ENCODE data around the gene TTN. TPM values are rescaled to one million over a fixed set of nuclear protein-coding genes. Genes with fewer than 3 reads are reported as not detected.
A peak's percentile ranks its signal among the peaks of the same experiment; 100 is the strongest.

The TTN gene
- total RNA-seq, 2 donors from 2014 or later, result 1,330 to 3,257 TPM

DNA sequence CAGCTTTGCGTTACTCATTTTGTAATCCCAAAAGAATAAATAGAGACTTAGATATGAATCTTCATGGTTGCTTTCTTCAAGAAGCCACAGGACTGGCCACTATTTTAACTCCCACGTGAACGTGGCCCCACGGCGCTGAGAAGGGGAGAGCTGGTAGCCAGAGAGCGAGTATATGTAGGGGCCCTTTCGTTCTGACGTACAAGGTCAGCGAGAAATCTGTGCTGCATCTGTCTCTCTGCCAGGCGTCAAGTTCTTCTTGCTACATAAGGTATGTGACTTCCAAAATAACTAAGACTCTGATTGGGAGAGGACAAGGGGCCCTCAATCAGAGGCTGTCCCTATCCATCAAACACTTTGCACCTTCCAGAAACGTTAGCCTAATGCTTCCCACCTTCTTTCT lies 177.8 kb downstream of the TTN start:
- Histone ChIP-seq H3K27me3 (no peaks in the 10 kb centered on the region), H3K9me3 (no peaks in the 10 kb centered on the region), H3K27ac (peak overlapping the region; percentile 11 to 76), H3K4me3 (peak overlapping the region; percentile 13 to 31), H3K36me3 (peaks cover 88% of the 10 kb centered on the region), H3K4me1 (peaks cover 0 to 23% of the 10 kb centered on the region in 2 donors)
- TF ChIP-seq, protein P1, sequence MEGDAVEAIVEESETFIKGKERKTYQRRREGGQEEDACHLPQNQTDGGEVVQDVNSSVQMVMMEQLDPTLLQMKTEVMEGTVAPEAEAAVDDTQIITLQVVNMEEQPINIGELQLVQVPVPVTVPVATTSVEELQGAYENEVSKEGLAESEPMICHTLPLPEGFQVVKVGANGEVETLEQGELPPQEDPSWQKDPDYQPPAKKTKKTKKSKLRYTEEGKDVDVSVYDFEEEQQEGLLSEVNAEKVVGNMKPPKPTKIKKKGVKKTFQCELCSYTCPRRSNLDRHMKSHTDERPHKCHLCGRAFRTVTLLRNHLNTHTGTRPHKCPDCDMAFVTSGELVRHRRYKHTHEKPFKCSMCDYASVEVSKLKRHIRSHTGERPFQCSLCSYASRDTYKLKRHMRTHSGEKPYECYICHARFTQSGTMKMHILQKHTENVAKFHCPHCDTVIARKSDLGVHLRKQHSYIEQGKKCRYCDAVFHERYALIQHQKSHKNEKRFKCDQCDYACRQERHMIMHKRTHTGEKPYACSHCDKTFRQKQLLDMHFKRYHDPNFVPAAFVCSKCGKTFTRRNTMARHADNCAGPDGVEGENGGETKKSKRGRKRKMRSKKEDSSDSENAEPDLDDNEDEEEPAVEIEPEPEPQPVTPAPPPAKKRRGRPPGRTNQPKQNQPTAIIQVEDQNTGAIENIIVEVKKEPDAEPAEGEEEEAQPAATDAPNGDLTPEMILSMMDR (IDR thresholded peaks at IDR 0.05), result no peak
- DNase-seq (ENCODE audit: low spot score), result peak; percentile 58

DNA sequence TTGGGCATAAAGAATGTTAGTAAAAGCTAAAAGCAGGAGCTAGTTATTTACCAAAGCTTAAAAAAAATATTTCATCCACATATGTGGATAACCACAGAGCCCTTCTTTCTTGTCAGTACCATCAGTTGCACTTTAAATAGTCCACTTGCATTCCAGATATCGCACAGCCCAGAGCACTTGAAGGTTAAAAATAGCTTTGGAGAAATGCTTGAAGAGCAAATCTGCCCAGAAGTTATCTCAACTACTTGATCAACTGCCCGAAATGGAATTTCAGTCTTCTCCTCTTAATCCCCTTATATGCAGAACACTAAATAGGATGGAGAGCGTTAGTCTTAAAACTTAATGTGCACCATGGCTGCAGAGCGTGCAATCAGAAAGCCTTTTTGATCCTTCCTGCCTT lies 178.6 kb downstream of the TTN start:
- Histone ChIP-seq H3K4me1 (peaks cover 0 to 22% of the 10 kb centered on the region in 2 donors), H3K4me3 (peak overlapping the region; percentile 20 to 31), H3K27me3 (no peaks in the 10 kb centered on the region), H3K36me3 (peaks cover 88% of the 10 kb centered on the region), H3K9me3 (no peaks in the 10 kb centered on the region), H3K27ac (peak overlapping the region in 1 of 2 donors; percentile 76)
- no peak for DNase-seq (ENCODE audit: low spot score)
- TF ChIP-seq, protein P1 (IDR thresholded peaks at IDR 0.05), result no peak

DNA sequence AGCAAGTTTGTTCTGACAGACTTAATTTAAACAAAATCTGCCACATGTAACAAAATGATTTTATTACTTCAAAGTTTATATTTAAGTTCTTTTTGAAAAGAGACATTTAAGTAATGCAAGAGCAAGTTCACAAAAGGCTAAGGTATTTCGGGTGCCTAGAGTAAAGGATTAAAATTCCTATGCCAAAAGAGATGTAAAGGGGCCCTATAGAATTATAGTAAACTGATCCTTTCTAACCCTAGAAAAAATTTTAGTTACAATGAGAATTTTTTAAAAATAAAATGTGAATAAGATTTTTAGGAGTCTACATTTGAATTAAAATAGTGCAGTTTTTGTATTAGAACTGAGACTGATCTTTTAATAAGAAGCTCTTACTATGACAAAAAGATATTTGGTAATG lies 179.8 kb downstream of the TTN start:
- peak overlapping the region in 1 of 2 donors; percentile 76 for H3K27ac ChIP-seq
- TF ChIP-seq, protein P1 (IDR thresholded peaks at IDR 0.05), result no peak
- no peaks in the 10 kb centered on the region for H3K27me3 ChIP-seq
- peaks cover 0 to 11% of the 10 kb centered on the region in 2 donors for H3K4me1 ChIP-seq
- no peak for DNase-seq (ENCODE audit: low spot score)
- no peaks in the 10 kb centered on the region for H3K9me3 ChIP-seq
- peak overlapping the region; percentile 20 to 31 for H3K4me3 ChIP-seq
- peaks cover 88% of the 10 kb centered on the region for H3K36me3 ChIP-seq

DNA sequence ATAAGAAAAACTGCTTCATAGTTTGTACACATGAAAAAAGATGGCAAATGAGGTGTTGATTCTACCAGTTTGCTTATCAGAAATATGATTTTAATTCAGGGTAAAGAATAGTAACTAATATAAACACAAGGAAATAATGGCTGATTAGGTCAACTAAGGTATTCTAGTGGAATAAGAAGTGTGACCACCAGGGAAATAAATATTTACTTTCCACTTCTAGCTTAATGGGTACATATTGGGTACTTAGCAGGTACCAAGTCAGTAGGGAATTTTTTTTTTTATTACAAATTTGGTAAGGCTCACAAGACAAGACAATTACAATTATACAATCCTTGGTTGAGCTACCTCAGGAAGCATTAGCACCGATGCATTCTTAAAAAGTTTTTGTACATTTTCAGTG lies 191.3 kb downstream of the TTN start:
- H3K27ac ChIP-seq, result no peak overlapping the region
- no peaks in the 10 kb centered on the region for H3K27me3 ChIP-seq
- DNase-seq (ENCODE audit: low spot score), result no peak
- TF ChIP-seq, protein P1 (IDR thresholded peaks at IDR 0.05), result no peak
- H3K36me3 ChIP-seq, result peaks cover 100% of the 10 kb centered on the region
- peaks cover 0 to 13% of the 10 kb centered on the region in 2 donors for H3K4me1 ChIP-seq
- H3K4me3 ChIP-seq, result no peak overlapping the region
- no peaks in the 10 kb centered on the region for H3K9me3 ChIP-seq

DNA sequence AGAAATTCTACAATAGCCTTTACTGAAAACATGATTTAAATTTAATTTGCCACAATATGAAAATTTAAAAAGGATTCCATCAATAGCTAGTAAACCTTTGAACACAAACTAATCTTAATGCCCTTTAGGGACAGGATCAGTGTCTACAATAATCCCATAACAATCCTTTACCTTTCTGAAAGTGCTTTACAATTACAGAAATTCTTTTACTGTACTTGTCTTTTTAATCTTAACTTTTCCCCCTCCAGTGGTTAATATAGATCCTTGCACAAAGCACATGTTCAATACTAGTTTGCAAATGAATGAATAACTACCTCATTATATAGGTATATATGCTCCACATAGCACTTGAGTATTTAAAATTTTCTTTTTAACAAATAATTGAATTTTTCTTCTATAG lies 204.3 kb downstream of the TTN start:
- no peaks in the 10 kb centered on the region for H3K9me3 ChIP-seq
- no peaks in the 10 kb centered on the region for H3K4me1 ChIP-seq
- H3K36me3 ChIP-seq, result peaks cover 100% of the 10 kb centered on the region
- TF ChIP-seq, protein P1 (IDR thresholded peaks at IDR 0.05), result no peak
- H3K27me3 ChIP-seq, result no peaks in the 10 kb centered on the region
- no peak for DNase-seq (ENCODE audit: low spot score)
- H3K4me3 ChIP-seq, result no peak overlapping the region
- no peak overlapping the region for H3K27ac ChIP-seq

DNA sequence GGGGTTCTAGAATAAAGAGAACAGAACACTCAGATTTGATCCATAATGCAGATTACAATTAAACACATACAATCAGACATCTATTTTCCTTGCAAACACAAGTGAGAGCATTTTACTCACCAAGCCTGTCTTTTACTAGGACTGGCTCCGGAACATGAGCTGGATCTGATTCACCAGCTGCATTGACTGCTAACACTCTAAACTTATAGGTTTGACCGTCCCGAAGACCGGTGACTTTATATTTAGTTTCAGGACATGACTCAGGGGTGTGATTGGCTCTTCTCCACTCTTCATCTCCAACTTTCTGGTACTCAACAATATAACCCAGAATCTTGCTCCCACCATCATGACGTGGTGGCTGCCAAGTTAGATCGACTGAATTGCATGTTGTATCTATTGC lies 214.6 kb downstream of the TTN start:
- H3K27ac ChIP-seq, result no peak overlapping the region
- DNase-seq (ENCODE audit: low spot score), result no peak
- no peaks in the 10 kb centered on the region for H3K9me3 ChIP-seq
- H3K27me3 ChIP-seq, result no peaks in the 10 kb centered on the region
- no peak overlapping the region for H3K4me3 ChIP-seq
- H3K4me1 ChIP-seq, result no peaks in the 10 kb centered on the region
- TF ChIP-seq, protein P1 (IDR thresholded peaks at IDR 0.05), result no peak
- peaks cover 100% of the 10 kb centered on the region for H3K36me3 ChIP-seq

Data from right atrium auricular region (tissue), 2 donors.